Glomerular endothelial cell (primary cell): ENCODE measurements around the gene BZW2. TPM values are rescaled to one million over a fixed set of nuclear protein-coding genes. Genes with fewer than 3 reads are reported as not detected.
"Not testable (repeated sequence)": the region's sequence is repeated elsewhere in the genome, so short reads cannot be mapped to it uniquely, and the experiment has no call there.

Source experiments
- DNase-seq: peaks from one replicate; pipeline ENCODE4 v3.0.0-alpha.2; 2011; ENCODE audit warnings: low read depth, low spot score; ENCODE audit errors: extremely low read depth
- total RNA-seq: library from RNA; depleted of rRNA; stranded (reverse); fragments of >200 nt; gene quantifications from 2 replicates; pipeline ENCODE4 v1.2.3, GENCODE V29; 2015

BZW2 gene
- total RNA-seq, 1 donor from 2014 or later: 98.5 TPM

GRCh38 chr7:16670021-16670420 is 24.0 kb downstream of the BZW2 start:
- DNase-seq: no peak

- DNase-seq: no peak
Measured at GRCh38 chr7:16670731-16671344, 24.9 kb downstream of the BZW2 start.

- no peak for DNase-seq
Measured at GRCh38 chr7:16671811-16672210, 25.8 kb downstream of the BZW2 start.

- no peak for DNase-seq
Measured at GRCh38 chr7:16675277-16675676, 29.3 kb downstream of the BZW2 start.

- DNase-seq: no peak
Measured at GRCh38 chr7:16677978-16678494, 32.1 kb downstream of the BZW2 start.

GRCh38 chr7:16678645-16679566 is 32.9 kb downstream of the BZW2 start:
- not testable (repeated sequence) for DNase-seq

GRCh38 chr7:16684935-16685334 is 39.0 kb downstream of the BZW2 start:
- no peak for DNase-seq

GRCh38 chr7:16685535-16685934 is 39.6 kb downstream of the BZW2 start:
- DNase-seq: no peak

- no peak for DNase-seq
Measured at GRCh38 chr7:16688249-16688648, 42.3 kb downstream of the BZW2 start.

- DNase-seq: no peak
Measured at GRCh38 chr7:16691241-16691640, 45.3 kb downstream of the BZW2 start.

GRCh38 chr7:16693601-16694318 is 47.8 kb downstream of the BZW2 start:
- DNase-seq: no peak

- no peak for DNase-seq
Measured at GRCh38 chr7:16694806-16695205, 48.8 kb downstream of the BZW2 start.

GRCh38 chr7:16695621-16696237 is 49.7 kb downstream of the BZW2 start:
- peak; percentile 62 for DNase-seq

GRCh38 chr7:16697507-16698199 is 51.7 kb downstream of the BZW2 start:
- DNase-seq: no peak

- no peak for DNase-seq
Measured at GRCh38 chr7:16698200-16698905, 52.4 kb downstream of the BZW2 start.

GRCh38 chr7:16702441-16702840 is 56.5 kb downstream of the BZW2 start:
- no peak for DNase-seq

GRCh38 chr7:16708511-16708910 is 62.5 kb downstream of the BZW2 start:
- no peak for DNase-seq

GRCh38 chr7:16708980-16709379 is 63.0 kb downstream of the BZW2 start:
- peak; percentile 57 for DNase-seq

GRCh38 chr7:16710651-16711050 is 64.7 kb downstream of the BZW2 start:
- DNase-seq: no peak

GRCh38 chr7:16711730-16712129 is 65.7 kb downstream of the BZW2 start:
- no peak for DNase-seq
